Right atrium auricular region (tissue), 2 donors: ENCODE data around the gene PBRM1. TPM values are rescaled to one million over a fixed set of nuclear protein-coding genes. Genes with fewer than 3 reads are reported as not detected.

ENCODE experiments used
- DNase-seq: peaks from one replicate; pipeline ENCODE4 v3.0.0-alpha.2; 2019; ENCODE audit warnings: low spot score
- H3K27ac ChIP-seq, 2 donors: fragments of 200-600 bp; sonication (generic); 1 replicate in 1 of 2; 2 replicates in 1 of 2; pipeline ENCODE4 v1.5.1; 2016 to 2019
- H3K27me3 ChIP-seq, 2 donors: fragments of 200-600 bp; sonication (generic); one replicate each; pipeline versions ENCODE4 v1.5.1 to v1.6.0; 2017 to 2019
- H3K36me3 ChIP-seq: fragments of 200-600 bp; sonication (generic); one replicate; pipeline ENCODE4 v1.5.1; 2016
- H3K4me1 ChIP-seq, 2 donors: fragments of 200-600 bp; sonication (generic); one replicate each; pipeline versions ENCODE4 v1.5.1 to v1.6.0; 2017 to 2019
- H3K4me3 ChIP-seq, 2 donors: fragments of 200-600 bp; sonication (generic); 1 replicate in 1 of 2; 2 replicates in 1 of 2; pipeline ENCODE4 v1.5.1; 2017 to 2019; ENCODE audit warnings: mild to moderate bottlenecking in 1 of 2, moderate library complexity in 1 of 2
- H3K9me3 ChIP-seq, 2 donors: fragments of 200-600 bp; sonication (generic); one replicate each; pipeline ENCODE4 v1.5.1; 2019
- CTCF ChIP-seq, 2 donors: fragments of 200-600 bp; sonication (generic); IDR thresholded peaks; one replicate each; pipeline ENCODE4 v1.5.1; 2019; ENCODE audit warnings: antibody characterized with exemption in 2 of 2
- total RNA-seq, 2 donors: library from RNA; depleted of rRNA; stranded (reverse); fragments of >200 nt; gene quantifications; one replicate each; pipeline ENCODE4 v1.1.0, GENCODE V29; 2016

The PBRM1 gene
- total RNA-seq, 2 donors from 2014 or later, result 39.8 to 40.6 TPM

- Histone ChIP-seq H3K4me1 (no peaks in the 10 kb centered on the region), H3K27me3 (no peaks in the 10 kb centered on the region), H3K9me3 (peaks cover 0 to 5% of the 10 kb centered on the region in 2 donors), H3K36me3 (peaks cover 3% of the 10 kb centered on the region), H3K4me3 (no peak overlapping the region), H3K27ac (no peak overlapping the region)
- no peak for TF ChIP-seq CTCF (IDR thresholded peaks at IDR 0.05)
- no peak for DNase-seq
These were observed 38.2 kb upstream of the PBRM1 start for GRCh38 chr3:52723935-52724334.

- Histone ChIP-seq H3K27me3 (no peaks in the 10 kb centered on the region), H3K4me1 (no peaks in the 10 kb centered on the region), H3K27ac (no peak overlapping the region), H3K9me3 (no peaks in the 10 kb centered on the region), H3K4me3 (no peak overlapping the region), H3K36me3 (peaks cover 4% of the 10 kb centered on the region)
- TF ChIP-seq CTCF (IDR thresholded peaks at IDR 0.05), result no peak
- DNase-seq, result no peak
These were observed 36.8 kb upstream of the PBRM1 start for GRCh38 chr3:52722491-52722890.

- Histone ChIP-seq H3K36me3 (peaks cover 4% of the 10 kb centered on the region), H3K27me3 (no peaks in the 10 kb centered on the region), H3K9me3 (no peaks in the 10 kb centered on the region), H3K4me1 (no peaks in the 10 kb centered on the region), H3K4me3 (no peak overlapping the region), H3K27ac (no peak overlapping the region)
- TF ChIP-seq CTCF (IDR thresholded peaks at IDR 0.05), result no peak
- no peak for DNase-seq
These were observed 36.0 kb upstream of the PBRM1 start for GRCh38 chr3:52721730-52722008.

GRCh38 chr3:52721002-52721729 lies 35.5 kb upstream of the PBRM1 start:
- no peak overlapping the region for H3K4me3 ChIP-seq
- H3K9me3 ChIP-seq, result no peaks in the 10 kb centered on the region
- TF ChIP-seq CTCF (IDR thresholded peaks at IDR 0.05), result no peak
- peaks cover 4% of the 10 kb centered on the region for H3K36me3 ChIP-seq
- H3K27ac ChIP-seq, result no peak overlapping the region
- DNase-seq, result no peak
- no peaks in the 10 kb centered on the region for H3K4me1 ChIP-seq
- no peaks in the 10 kb centered on the region for H3K27me3 ChIP-seq

GRCh38 chr3:52719618-52720017 lies 33.9 kb upstream of the PBRM1 start:
- H3K27me3 ChIP-seq, result no peaks in the 10 kb centered on the region
- no peak overlapping the region for H3K4me3 ChIP-seq
- TF ChIP-seq CTCF (IDR thresholded peaks at IDR 0.05), result no peak
- H3K36me3 ChIP-seq, result peaks cover 4% of the 10 kb centered on the region
- no peaks in the 10 kb centered on the region for H3K9me3 ChIP-seq
- no peak for DNase-seq
- H3K27ac ChIP-seq, result no peak overlapping the region
- H3K4me1 ChIP-seq, result peaks cover 0 to 4% of the 10 kb centered on the region in 2 donors

- TF ChIP-seq CTCF (IDR thresholded peaks at IDR 0.05), result no peak
- Histone ChIP-seq H3K36me3 (peaks cover 4% of the 10 kb centered on the region), H3K27ac (no peak overlapping the region), H3K4me1 (peaks cover 0 to 10% of the 10 kb centered on the region in 2 donors), H3K9me3 (no peaks in the 10 kb centered on the region), H3K4me3 (no peak overlapping the region), H3K27me3 (no peaks in the 10 kb centered on the region)
- no peak for DNase-seq
These were observed 30.1 kb upstream of the PBRM1 start for GRCh38 chr3:52715714-52716305.
